ENCODE results near the gene MLXIP. TPM values are rescaled to one million over a fixed set of nuclear protein-coding genes. Genes with fewer than 3 reads are reported as not detected.
"Not testable (repeated sequence)": the region's sequence is repeated elsewhere in the genome, so short reads cannot be mapped to it uniquely, and the experiment has no call there.

Gene MLXIP
- total RNA-seq, 2 experiments from 2014 or later, result 18.8 to 22.0 TPM

- not testable (repeated sequence) for H3K27me3 Mint-ChIP-seq (ENCODE audit: low read depth); H3K4me1 Mint-ChIP-seq (ENCODE audit: low read depth)
Measured at GRCh38 chr12:122041458-122041857, 37.1 kb upstream of the MLXIP start.

GRCh38 chr12:122042910-122043309 lies 35.6 kb upstream of the MLXIP start:
- Mint-ChIP-seq H3K27me3 (ENCODE audit: low read depth) (no peaks in the 10 kb centered on the region), H3K9me3 (no peaks in the 10 kb centered on the region), H3K27ac (no peak overlapping the region), H3K36me3 (ENCODE audit: low read depth) (peaks cover 2% of the 10 kb centered on the region), H3K4me3 (no peak overlapping the region), H3K4me1 (ENCODE audit: low read depth) (no peaks in the 10 kb centered on the region)
- no peak for DNase-seq
- CTCF ChIA-PET, result interaction anchor here (1.0 to 1.3 kb wide), 2 partner anchors 80 to 97 kb away, joined by 4 read pairs; no protein-coding TSS in a partner anchor
- intact Hi-C loops (cut with micrococcal nuclease), result no loop called here

More at GRCh38 chr12:122041458-122041857, 37.1 kb upstream of the MLXIP start:
- H3K4me3 Mint-ChIP-seq; CTCF ChIA-PET; H3K36me3 Mint-ChIP-seq (ENCODE audit: low read depth); H3K9me3 Mint-ChIP-seq; DNase-seq; intact Hi-C loops (cut with micrococcal nuclease); H3K27ac Mint-ChIP-seq: not testable (repeated sequence)

- Mint-ChIP-seq H3K36me3 (ENCODE audit: low read depth) (peaks cover 2% of the 10 kb centered on the region), H3K4me1 (ENCODE audit: low read depth) (no peaks in the 10 kb centered on the region), H3K27me3 (ENCODE audit: low read depth) (no peaks in the 10 kb centered on the region), H3K9me3 (no peaks in the 10 kb centered on the region), H3K4me3 (no peak overlapping the region), H3K27ac (no peak overlapping the region)
- DNase-seq, result no peak
- CTCF ChIA-PET, result interaction anchor here (0.6 to 1.3 kb wide), 3 partner anchors 79 to 946 kb away, joined by 3 to 4 read pairs (median 4); no protein-coding TSS in a partner anchor
- intact Hi-C loops (cut with micrococcal nuclease), result no loop called here
Measured at GRCh38 chr12:122043476-122043875, 35.1 kb upstream of the MLXIP start.

GRCh38 chr12:122045262-122045661 lies 33.3 kb upstream of the MLXIP start:
- no peak overlapping the region for H3K4me3 Mint-ChIP-seq
- CTCF ChIA-PET, result interaction anchor here (1.9 kb wide), 1 partner anchor 78 kb away, joined by 6 read pairs; no protein-coding TSS in a partner anchor
- intact Hi-C loops (cut with micrococcal nuclease), result no loop called here

GRCh38 chr12:122046145-122046544 lies 32.4 kb upstream of the MLXIP start:
- no peaks in the 10 kb centered on the region for H3K4me1 Mint-ChIP-seq (ENCODE audit: low read depth)
- no peak overlapping the region for H3K4me3 Mint-ChIP-seq
- no peaks in the 10 kb centered on the region for H3K27me3 Mint-ChIP-seq (ENCODE audit: low read depth)
- intact Hi-C loops (cut with micrococcal nuclease), result no loop called here
- H3K36me3 Mint-ChIP-seq (ENCODE audit: low read depth), result peaks cover 2% of the 10 kb centered on the region
- CTCF ChIA-PET, result interaction anchor here (1.9 kb wide), 1 partner anchor 77 kb away, joined by 6 read pairs; no protein-coding TSS in a partner anchor
- H3K27ac Mint-ChIP-seq, result no peak overlapping the region
- no peak for DNase-seq
- no peaks in the 10 kb centered on the region for H3K9me3 Mint-ChIP-seq

More at GRCh38 chr12:122045262-122045661, 33.3 kb upstream of the MLXIP start:
- no peaks in the 10 kb centered on the region for H3K4me1 Mint-ChIP-seq (ENCODE audit: low read depth)
- DNase-seq, result no peak
- no peaks in the 10 kb centered on the region for H3K9me3 Mint-ChIP-seq
- no peak overlapping the region for H3K27ac Mint-ChIP-seq
- peaks cover 2% of the 10 kb centered on the region for H3K36me3 Mint-ChIP-seq (ENCODE audit: low read depth)
- no peaks in the 10 kb centered on the region for H3K27me3 Mint-ChIP-seq (ENCODE audit: low read depth)

- H3K36me3 Mint-ChIP-seq (ENCODE audit: low read depth), result peaks cover 2% of the 10 kb centered on the region
- intact Hi-C loops (cut with micrococcal nuclease), result no loop called here
- no peak for DNase-seq
- no peak overlapping the region for H3K4me3 Mint-ChIP-seq
- H3K4me1 Mint-ChIP-seq (ENCODE audit: low read depth), result no peaks in the 10 kb centered on the region
- no peaks in the 10 kb centered on the region for H3K27me3 Mint-ChIP-seq (ENCODE audit: low read depth)
- H3K9me3 Mint-ChIP-seq, result no peaks in the 10 kb centered on the region
- H3K27ac Mint-ChIP-seq, result no peak overlapping the region
- CTCF ChIA-PET, result interaction anchor here (0.7 to 0.8 kb wide), 2 partner anchors 70 to 75 kb away, joined by 3 to 4 read pairs; no protein-coding TSS in a partner anchor
Measured at GRCh38 chr12:122048151-122048550, 30.4 kb upstream of the MLXIP start.

GRCh38 chr12:122049827-122050226 lies 28.7 kb upstream of the MLXIP start:
- Mint-ChIP-seq H3K4me3 (no peak overlapping the region), H3K27me3 (ENCODE audit: low read depth) (no peaks in the 10 kb centered on the region), H3K36me3 (ENCODE audit: low read depth) (peaks cover 3% of the 10 kb centered on the region), H3K9me3 (no peaks in the 10 kb centered on the region), H3K27ac (no peak overlapping the region), H3K4me1 (ENCODE audit: low read depth) (peaks cover 3% of the 10 kb centered on the region)
- no peak for DNase-seq
- intact Hi-C loops (cut with micrococcal nuclease), result loop anchor here (5.0 kb wide), 2 partner anchors 133 to 217 kb away; partner anchors contain the start of genes CFAP251 and VPS33A
- CTCF ChIA-PET, result interaction anchor here (1.1 to 4.5 kb wide), 2 partner anchors 73 to 141 kb away, joined by 3 to 27 read pairs; no protein-coding TSS in a partner anchor

GRCh38 chr12:122050706-122051105 lies 27.9 kb upstream of the MLXIP start:
- CTCF ChIA-PET, result interaction anchor here (4.5 kb wide), 1 partner anchor 72 kb away, joined by 27 read pairs; no protein-coding TSS in a partner anchor
- H3K27me3 Mint-ChIP-seq (ENCODE audit: low read depth), result no peaks in the 10 kb centered on the region
- H3K27ac Mint-ChIP-seq, result no peak overlapping the region
- H3K4me3 Mint-ChIP-seq, result no peak overlapping the region
- H3K36me3 Mint-ChIP-seq (ENCODE audit: low read depth), result peaks cover 3% of the 10 kb centered on the region
- H3K4me1 Mint-ChIP-seq (ENCODE audit: low read depth), result peaks cover 3% of the 10 kb centered on the region
- H3K9me3 Mint-ChIP-seq, result no peaks in the 10 kb centered on the region
- intact Hi-C loops (cut with micrococcal nuclease), result loop anchor here (5.0 kb wide), 2 partner anchors 133 to 217 kb away; partner anchors contain the start of genes CFAP251 and VPS33A
- no peak for DNase-seq

GRCh38 chr12:122051231-122051876 lies 27.2 kb upstream of the MLXIP start:
- no peaks in the 10 kb centered on the region for H3K9me3 Mint-ChIP-seq
- no peaks in the 10 kb centered on the region for H3K27me3 Mint-ChIP-seq (ENCODE audit: low read depth)
- no peak overlapping the region for H3K27ac Mint-ChIP-seq
- H3K36me3 Mint-ChIP-seq (ENCODE audit: low read depth), result peaks cover 1% of the 10 kb centered on the region
- CTCF ChIA-PET, result interaction anchor here (4.5 kb wide), 1 partner anchor 72 kb away, joined by 27 read pairs; no protein-coding TSS in a partner anchor
- no peak overlapping the region for H3K4me3 Mint-ChIP-seq
- peaks cover 3% of the 10 kb centered on the region for H3K4me1 Mint-ChIP-seq (ENCODE audit: low read depth)
- DNase-seq, result no peak
- intact Hi-C loops (cut with micrococcal nuclease), result loop anchor here (5.0 kb wide), 2 partner anchors 134 to 216 kb away; partner anchors contain the start of genes CFAP251 and VPS33A

GRCh38 chr12:122052285-122052684 lies 26.3 kb upstream of the MLXIP start:
- peaks cover 1% of the 10 kb centered on the region for H3K36me3 Mint-ChIP-seq (ENCODE audit: low read depth)
- no peak overlapping the region for H3K4me3 Mint-ChIP-seq
- H3K9me3 Mint-ChIP-seq, result no peaks in the 10 kb centered on the region
- H3K27ac Mint-ChIP-seq, result no peak overlapping the region
- DNase-seq, result no peak
- CTCF ChIA-PET, result interaction anchor here (4.5 kb wide), 1 partner anchor 71 kb away, joined by 27 read pairs; no protein-coding TSS in a partner anchor
- H3K27me3 Mint-ChIP-seq (ENCODE audit: low read depth), result no peaks in the 10 kb centered on the region
- intact Hi-C loops (cut with micrococcal nuclease), result loop anchor here (5.0 kb wide), 2 partner anchors 135 to 215 kb away; partner anchors contain the start of genes CFAP251 and VPS33A
- peaks cover 3% of the 10 kb centered on the region for H3K4me1 Mint-ChIP-seq (ENCODE audit: low read depth)

GRCh38 chr12:122054842-122055520 lies 23.6 kb upstream of the MLXIP start:
- Mint-ChIP-seq H3K9me3 (no peaks in the 10 kb centered on the region), H3K36me3 (ENCODE audit: low read depth) (peaks cover 1% of the 10 kb centered on the region), H3K4me1 (ENCODE audit: low read depth) (peaks cover 3% of the 10 kb centered on the region), H3K27me3 (ENCODE audit: low read depth) (no peaks in the 10 kb centered on the region), H3K27ac (no peak overlapping the region), H3K4me3 (no peak overlapping the region)
- CTCF ChIA-PET, result interaction anchor here (0.5 to 3.6 kb wide), 34 partner anchors 10 to 659 kb away, joined by 3 to 78 read pairs (median 4); no protein-coding TSS in a partner anchor
- intact Hi-C loops (cut with micrococcal nuclease), result loop anchor here (1.0 to 5.0 kb wide), 5 partner anchors 24 to 212 kb away; partner anchors contain the start of genes CFAP251, MLXIP and VPS33A
- DNase-seq, result no peak

GRCh38 chr12:122056406-122056805 lies 22.1 kb upstream of the MLXIP start:
- H3K27ac Mint-ChIP-seq; H3K4me1 Mint-ChIP-seq (ENCODE audit: low read depth); intact Hi-C loops (cut with micrococcal nuclease); H3K9me3 Mint-ChIP-seq; H3K4me3 Mint-ChIP-seq; H3K27me3 Mint-ChIP-seq (ENCODE audit: low read depth); DNase-seq; H3K36me3 Mint-ChIP-seq (ENCODE audit: low read depth): not testable (repeated sequence)
- CTCF ChIA-PET, result interaction anchor here (3.6 kb wide), 1 partner anchor 68 kb away, joined by 78 read pairs; no protein-coding TSS in a partner anchor

Data from activated naive CD4-positive, alpha-beta T cell treated with anti-CD3 and anti-CD28 coated beads for 36 hours (primary cell).